UCSD-AML1 (cell line): ENCODE data around the gene PEX3.
A peak's percentile ranks its signal among the peaks of the same experiment; 100 is the strongest.

Source experiments
- DNase-seq: peaks from one replicate; lab custom pipeline; 2025; ENCODE audit not compliant: unreplicated experiment; lab: John Stamatoyannopoulos, UW

The PEX3 gene

GRCh38 chr6:143536866-143537691 is 86.5 kb downstream of the PEX3 start:
- DNase-seq: peak; percentile 76

GRCh38 chr6:143538374-143538773 is 87.8 kb downstream of the PEX3 start:
- DNase-seq: no peak

- no peak for DNase-seq
Observed at GRCh38 chr6:143539106-143539505, 88.5 kb downstream of the PEX3 start.

- no peak for DNase-seq
Observed at GRCh38 chr6:143539734-143540133, 89.1 kb downstream of the PEX3 start.

GRCh38 chr6:143540192-143540591 is 89.6 kb downstream of the PEX3 start:
- DNase-seq: no peak
